ENCODE measurements around the gene S100A2. TPM values are rescaled to one million over a fixed set of nuclear protein-coding genes. Genes with fewer than 3 reads are reported as not detected.

Gene S100A2
- total RNA-seq, 1 donor = 1.8 TPM

- no peaks in the 10 kb centered on the region for H3K36me3 ChIP-seq (ENCODE audit: insufficient read depth, low read length)
- H3K27me3 ChIP-seq (ENCODE audit: insufficient read depth, low read length) = no peaks in the 10 kb centered on the region
- H4K20me1 ChIP-seq (ENCODE audit: insufficient read depth, low read length) = no peaks in the 10 kb centered on the region
- H3K27ac ChIP-seq (ENCODE audit: low read depth, low read length) = no peak overlapping the region
- H3K79me2 ChIP-seq (ENCODE audit: insufficient read depth, low read length) = no peaks in the 10 kb centered on the region
- H3K9me3 ChIP-seq (ENCODE audit: low read depth, low read length) = no peaks in the 10 kb centered on the region
- DNase-seq (ENCODE audit: insufficient read length, low spot score, missing footprints) = no peak
- H2AFZ ChIP-seq (ENCODE audit: low read length) = no peak overlapping the region
- TF ChIP-seq CTCF (IDR thresholded peaks at IDR 0.05; ENCODE audit: extremely low read depth, low read depth, low read length) = no peak
- H3K4me3 ChIP-seq (ENCODE audit: insufficient read depth, low read length) = no peak overlapping the region
- no peak overlapping the region for H3K4me2 ChIP-seq (ENCODE audit: insufficient read depth, low read length)
- H3K4me1 ChIP-seq (ENCODE audit: insufficient read depth, low read length) = peaks cover 7% of the 10 kb centered on the region
Observed at GRCh38 chr1:153556348-153556747, 9.3 kb downstream of the S100A2 start.

GRCh38 chr1:153553830-153554541 is 11.7 kb downstream of the S100A2 start:
- no peak for DNase-seq (ENCODE audit: insufficient read length, low spot score, missing footprints)
- H3K9me3 ChIP-seq (ENCODE audit: low read depth, low read length) = no peaks in the 10 kb centered on the region
- H3K4me1 ChIP-seq (ENCODE audit: insufficient read depth, low read length) = peaks cover 19% of the 10 kb centered on the region
- no peaks in the 10 kb centered on the region for H3K79me2 ChIP-seq (ENCODE audit: insufficient read depth, low read length)
- TF ChIP-seq CTCF (IDR thresholded peaks at IDR 0.05; ENCODE audit: extremely low read depth, low read depth, low read length) = no peak
- no peaks in the 10 kb centered on the region for H4K20me1 ChIP-seq (ENCODE audit: insufficient read depth, low read length)
- H3K36me3 ChIP-seq (ENCODE audit: insufficient read depth, low read length) = no peaks in the 10 kb centered on the region
- H3K27ac ChIP-seq (ENCODE audit: low read depth, low read length) = no peak overlapping the region
- H2AFZ ChIP-seq (ENCODE audit: low read length) = peak overlapping the region; percentile 47
- H3K4me3 ChIP-seq (ENCODE audit: insufficient read depth, low read length) = no peak overlapping the region
- no peak overlapping the region for H3K4me2 ChIP-seq (ENCODE audit: insufficient read depth, low read length)
- H3K27me3 ChIP-seq (ENCODE audit: insufficient read depth, low read length) = no peaks in the 10 kb centered on the region

- Histone ChIP-seq H3K9me3 (ENCODE audit: low read depth, low read length) (no peaks in the 10 kb centered on the region), H4K20me1 (ENCODE audit: insufficient read depth, low read length) (no peaks in the 10 kb centered on the region), H3K79me2 (ENCODE audit: insufficient read depth, low read length) (no peaks in the 10 kb centered on the region), H3K27ac (ENCODE audit: low read depth, low read length) (no peak overlapping the region), H2AFZ (ENCODE audit: low read length) (no peak overlapping the region), H3K27me3 (ENCODE audit: insufficient read depth, low read length) (no peaks in the 10 kb centered on the region), H3K36me3 (ENCODE audit: insufficient read depth, low read length) (no peaks in the 10 kb centered on the region), H3K4me1 (ENCODE audit: insufficient read depth, low read length) (peaks cover 26% of the 10 kb centered on the region), H3K4me2 (ENCODE audit: insufficient read depth, low read length) (no peak overlapping the region), H3K4me3 (ENCODE audit: insufficient read depth, low read length) (no peak overlapping the region)
- TF ChIP-seq CTCF (IDR thresholded peaks at IDR 0.05; ENCODE audit: extremely low read depth, low read depth, low read length) = no peak
- no peak for DNase-seq (ENCODE audit: insufficient read length, low spot score, missing footprints)
Observed at GRCh38 chr1:153553096-153553495, 12.5 kb downstream of the S100A2 start.

- Histone ChIP-seq H2AFZ (ENCODE audit: low read length) (no peak overlapping the region), H3K9me3 (ENCODE audit: low read depth, low read length) (no peaks in the 10 kb centered on the region), H3K79me2 (ENCODE audit: insufficient read depth, low read length) (no peaks in the 10 kb centered on the region), H4K20me1 (ENCODE audit: insufficient read depth, low read length) (no peaks in the 10 kb centered on the region), H3K27me3 (ENCODE audit: insufficient read depth, low read length) (no peaks in the 10 kb centered on the region), H3K4me2 (ENCODE audit: insufficient read depth, low read length) (no peak overlapping the region), H3K4me1 (ENCODE audit: insufficient read depth, low read length) (peaks cover 26% of the 10 kb centered on the region), H3K27ac (ENCODE audit: low read depth, low read length) (no peak overlapping the region), H3K36me3 (ENCODE audit: insufficient read depth, low read length) (no peaks in the 10 kb centered on the region), H3K4me3 (ENCODE audit: insufficient read depth, low read length) (no peak overlapping the region)
- TF ChIP-seq CTCF (IDR thresholded peaks at IDR 0.05; ENCODE audit: extremely low read depth, low read depth, low read length) = peak; percentile 6
- no peak for DNase-seq (ENCODE audit: insufficient read length, low spot score, missing footprints)
Observed at GRCh38 chr1:153552335-153552734, 13.3 kb downstream of the S100A2 start.
